Right lobe of liver (tissue), 4 donors: Measurements from ENCODE around the gene MT1A.

Experiments used
- POLR2A ChIP-seq: fragments of 450-650 bp; IDR thresholded peaks from one replicate; pipeline ENCODE4 v1.6.1; 2017; ENCODE audit warnings: antibody characterized with exemption, mild to moderate bottlenecking
- TF ChIP-seq, protein P1 (sequence below), 4 donors: fragments of 200-600 bp in 3 of 4; fragments of 450-650 bp in 1 of 4; IDR thresholded peaks; one replicate each; pipeline versions ENCODE4 v1.5.1 to v1.8.0; 2016 to 2022; ENCODE audit warnings: antibody characterized with exemption in 4 of 4, mild to moderate bottlenecking in 2 of 4
- donor health status: DM: no; HTN: no; CAD: no.
- donor health status: DM: no; HTN: no; CAD: no.
- donor health status: DM: no; HTN: yes; CAD: no.

DNA sequence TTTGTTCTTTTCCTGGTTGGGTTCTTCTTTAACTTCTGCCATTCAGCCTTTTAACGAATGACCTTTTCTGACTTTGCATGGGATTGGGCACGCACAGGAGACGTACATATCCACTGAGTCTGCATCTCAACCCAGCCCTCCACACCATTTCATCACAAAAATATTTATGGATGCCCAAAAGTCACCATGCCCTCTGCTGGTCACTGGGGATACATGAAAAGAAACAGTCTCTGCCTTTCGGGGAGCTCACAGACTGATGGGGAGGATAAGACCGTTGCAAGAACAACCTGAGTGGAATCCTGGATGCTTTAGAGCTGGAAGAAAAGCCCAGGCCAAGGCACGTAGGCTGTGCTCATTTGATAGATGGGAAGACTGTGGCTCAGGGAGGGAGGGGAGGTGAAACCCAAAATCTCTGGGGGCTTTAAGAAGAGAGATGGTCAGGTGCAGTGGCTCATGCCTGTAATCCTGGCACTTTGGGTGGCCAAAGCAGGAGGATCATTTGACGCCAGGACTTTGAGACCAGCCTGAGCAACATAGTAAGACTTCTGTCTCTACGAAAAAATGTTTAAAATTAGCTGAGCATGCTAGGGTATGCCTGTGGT, 38.0 kb upstream of the MT1A start:
- TF ChIP-seq, protein P1, sequence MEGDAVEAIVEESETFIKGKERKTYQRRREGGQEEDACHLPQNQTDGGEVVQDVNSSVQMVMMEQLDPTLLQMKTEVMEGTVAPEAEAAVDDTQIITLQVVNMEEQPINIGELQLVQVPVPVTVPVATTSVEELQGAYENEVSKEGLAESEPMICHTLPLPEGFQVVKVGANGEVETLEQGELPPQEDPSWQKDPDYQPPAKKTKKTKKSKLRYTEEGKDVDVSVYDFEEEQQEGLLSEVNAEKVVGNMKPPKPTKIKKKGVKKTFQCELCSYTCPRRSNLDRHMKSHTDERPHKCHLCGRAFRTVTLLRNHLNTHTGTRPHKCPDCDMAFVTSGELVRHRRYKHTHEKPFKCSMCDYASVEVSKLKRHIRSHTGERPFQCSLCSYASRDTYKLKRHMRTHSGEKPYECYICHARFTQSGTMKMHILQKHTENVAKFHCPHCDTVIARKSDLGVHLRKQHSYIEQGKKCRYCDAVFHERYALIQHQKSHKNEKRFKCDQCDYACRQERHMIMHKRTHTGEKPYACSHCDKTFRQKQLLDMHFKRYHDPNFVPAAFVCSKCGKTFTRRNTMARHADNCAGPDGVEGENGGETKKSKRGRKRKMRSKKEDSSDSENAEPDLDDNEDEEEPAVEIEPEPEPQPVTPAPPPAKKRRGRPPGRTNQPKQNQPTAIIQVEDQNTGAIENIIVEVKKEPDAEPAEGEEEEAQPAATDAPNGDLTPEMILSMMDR (IDR thresholded peaks at IDR 0.05), result peak; percentile 61 to 70 (median 68)
- no peak for TF ChIP-seq POLR2A
